ENCODE measurements around the gene DDIT4L.
"Not testable (repeated sequence)": the region's sequence is repeated elsewhere in the genome, so short reads cannot be mapped to it uniquely, and the experiment has no call there.

The DDIT4L gene

GRCh38 chr4:100165809-100166208 lies 24.5 kb downstream of the DDIT4L start:
- DNase-seq = no peak

- no peak for DNase-seq
Observed at GRCh38 chr4:100164808-100165760, 25.2 kb downstream of the DDIT4L start.

DNA sequence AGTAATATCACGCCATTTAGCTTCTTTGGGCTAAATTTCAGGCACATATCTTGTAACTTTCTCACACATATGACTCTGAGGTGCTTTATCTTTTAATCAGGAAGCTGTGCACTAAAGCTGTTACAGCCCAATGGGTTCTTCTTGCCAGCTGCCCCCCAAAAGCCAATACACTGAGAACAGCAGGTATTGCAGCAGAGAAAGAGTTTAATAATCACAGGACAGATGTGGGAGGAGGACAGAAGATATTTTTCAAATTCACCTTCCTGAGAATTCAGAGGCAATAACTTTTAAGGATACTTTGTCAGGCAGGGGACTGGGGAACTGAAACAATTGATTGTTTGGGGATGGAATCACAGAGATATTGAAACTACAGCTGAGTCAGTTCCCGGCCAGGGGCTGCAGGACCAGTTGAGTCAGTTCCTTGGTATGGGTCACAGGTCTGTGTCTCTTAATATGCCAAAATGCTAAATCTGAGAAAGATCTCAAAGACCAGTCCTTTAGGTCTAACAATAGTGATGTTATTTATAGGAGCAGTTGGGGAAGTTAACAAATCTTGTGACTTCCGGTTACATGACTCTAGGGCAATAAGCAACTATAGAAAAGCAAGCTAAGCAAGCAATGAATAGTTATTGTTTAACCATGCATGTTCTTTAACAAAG lies 28.1 kb downstream of the DDIT4L start:
- no peak for DNase-seq

GRCh38 chr4:100149190-100149589 lies 41.1 kb downstream of the DDIT4L start:
- no peak for DNase-seq

- DNase-seq = no peak
Observed at GRCh38 chr4:100147684-100148083, 42.6 kb downstream of the DDIT4L start.

- no peak for DNase-seq
Observed at GRCh38 chr4:100147198-100147597, 43.1 kb downstream of the DDIT4L start.

GRCh38 chr4:100146756-100147155 lies 43.5 kb downstream of the DDIT4L start:
- DNase-seq = no peak

DNA sequence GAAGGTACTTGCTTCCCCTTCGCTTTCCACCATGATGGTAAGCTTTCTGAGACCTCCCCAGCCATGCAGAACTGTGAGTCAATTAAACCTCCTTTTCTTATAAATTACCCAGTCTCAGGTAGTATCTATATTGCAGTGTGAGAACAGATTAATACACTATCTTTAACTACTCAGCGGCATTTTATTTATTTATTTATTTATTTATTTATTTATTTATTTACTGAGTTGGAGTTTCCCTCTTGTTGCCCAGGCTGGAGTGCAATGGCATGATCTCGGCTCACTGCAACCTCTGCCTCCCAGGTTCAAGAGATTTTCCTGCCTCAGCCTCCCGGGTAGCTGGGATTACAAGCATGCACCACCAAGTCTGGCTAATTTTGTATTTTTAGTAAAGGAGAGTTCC lies 52.9 kb downstream of the DDIT4L start:
- DNase-seq = not testable (repeated sequence)

Data from C1 segment of cervical spinal cord (tissue), 14 donors.